ENCODE results near the gene LRRC32. TPM values are rescaled to one million over a fixed set of nuclear protein-coding genes. Genes with fewer than 3 reads are reported as not detected.
A peak's percentile ranks its signal among the peaks of the same experiment; 100 is the strongest.

Gene LRRC32
- total RNA-seq (2014; rRNA removed; shearing (Covaris generic); ENCODE audit: low replicate concordance): not detected in 2 replicates

DNA sequence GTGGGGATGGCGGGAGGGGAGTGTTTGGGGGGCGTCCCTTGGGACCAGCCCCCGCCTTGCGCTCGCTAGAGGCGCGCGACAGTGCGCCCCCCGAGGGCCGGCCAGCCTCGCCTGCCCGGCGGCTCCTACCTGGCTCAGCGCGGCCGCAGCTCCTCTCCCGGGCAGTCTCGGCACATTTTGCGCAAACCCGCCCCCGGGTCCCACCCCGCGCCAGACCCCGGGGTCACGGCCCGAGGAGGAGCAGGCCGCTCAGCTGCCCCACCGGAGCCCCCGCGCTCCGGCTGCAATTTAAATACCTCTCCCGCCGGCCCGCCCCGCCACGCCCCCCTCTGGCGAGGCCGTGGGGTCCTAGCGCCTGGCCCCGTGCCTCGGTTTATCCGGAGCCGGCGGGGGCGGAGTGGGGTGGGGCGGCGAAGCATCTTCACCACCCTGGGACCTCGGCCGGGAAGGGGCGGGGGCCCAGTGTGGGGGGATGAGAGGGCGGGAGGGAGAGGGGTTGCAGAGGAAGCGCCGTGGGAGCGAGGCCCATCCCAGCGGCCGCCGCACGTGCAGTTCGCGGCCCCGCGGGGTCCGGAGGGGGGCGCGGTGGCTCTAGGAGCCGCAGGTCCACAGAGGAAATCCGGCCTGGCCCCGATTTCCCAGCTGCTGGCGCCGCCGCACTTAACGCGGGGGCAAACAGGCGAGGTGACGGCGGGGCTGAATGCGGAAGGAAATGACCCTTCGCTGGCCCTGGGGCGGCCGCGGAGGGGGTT lies at the start of gene LRRC32:
Gene LRRC32, minus strand, starts transcription at position 263 of the 752 bp plus-strand sequence. CDS start 4,793 bp downstream, outside the sequence.
- DNase-seq: no peak
- 0 out of 2 replicates have a peak, but pooled peaks cover 4% of the 10 kb centered on the region for H3K27me3 ChIP-seq
- H3K4me3 ChIP-seq: peak within 1 kb of the TSS; percentile 23; the same call in 1 of the 2 replicates
- H3K9me3 ChIP-seq: no peaks in the 10 kb centered on the region
- no peaks in the 10 kb centered on the region for H3K36me3 ChIP-seq

DNA sequence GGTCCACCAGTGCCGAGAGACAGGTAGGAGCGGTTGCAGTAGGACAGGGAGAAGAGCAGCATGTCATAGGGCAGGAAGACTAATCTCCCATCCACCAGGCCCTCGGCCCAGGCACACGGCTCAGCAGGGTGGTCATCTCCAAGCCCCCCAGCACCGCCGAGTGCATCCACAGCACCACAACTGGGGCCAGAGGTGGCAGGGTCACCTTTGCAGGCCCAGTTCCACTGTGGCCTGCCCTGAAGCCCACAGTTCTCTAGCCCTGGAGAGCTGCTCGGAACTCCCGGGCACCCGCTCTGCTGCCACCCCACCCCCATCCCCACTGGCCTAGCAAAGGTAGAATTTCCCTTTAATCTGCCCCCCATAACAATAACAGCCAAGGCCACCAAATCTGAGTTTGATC lies 49.1 kb upstream of the LRRC32 start:
- no peak overlapping the region for H3K4me3 ChIP-seq
- no peak for DNase-seq
- H3K36me3 ChIP-seq: no peaks in the 10 kb centered on the region
- H3K27me3 ChIP-seq: 0 out of 2 replicates have a peak, but pooled peaks cover 3% of the 10 kb centered on the region
- no peaks in the 10 kb centered on the region for H3K9me3 ChIP-seq

DNA sequence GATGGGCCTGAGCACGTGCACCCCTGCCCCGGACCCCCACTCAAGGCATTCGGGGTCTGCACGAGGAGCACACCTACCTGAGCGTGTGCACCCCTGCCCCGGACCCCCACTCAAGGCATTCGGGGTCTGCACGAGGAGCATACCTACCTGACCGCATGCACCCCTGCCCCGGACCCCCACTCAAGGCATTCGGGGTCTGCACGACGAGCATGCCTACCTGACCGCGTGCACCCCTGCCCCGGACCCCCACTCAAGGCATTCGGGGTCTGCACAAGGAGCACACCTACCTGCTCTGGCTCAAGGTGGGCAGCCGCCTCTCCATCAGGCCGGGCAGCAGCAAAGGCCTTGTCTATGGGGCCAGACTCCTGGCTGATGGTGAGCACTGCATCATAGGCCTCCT lies 48.7 kb upstream of the LRRC32 start:
- H3K36me3 ChIP-seq: no peaks in the 10 kb centered on the region
- 0 out of 2 replicates have a peak, but pooled peaks cover 3% of the 10 kb centered on the region for H3K27me3 ChIP-seq
- no peak overlapping the region for H3K4me3 ChIP-seq
- no peaks in the 10 kb centered on the region for H3K9me3 ChIP-seq
- no peak for DNase-seq

DNA sequence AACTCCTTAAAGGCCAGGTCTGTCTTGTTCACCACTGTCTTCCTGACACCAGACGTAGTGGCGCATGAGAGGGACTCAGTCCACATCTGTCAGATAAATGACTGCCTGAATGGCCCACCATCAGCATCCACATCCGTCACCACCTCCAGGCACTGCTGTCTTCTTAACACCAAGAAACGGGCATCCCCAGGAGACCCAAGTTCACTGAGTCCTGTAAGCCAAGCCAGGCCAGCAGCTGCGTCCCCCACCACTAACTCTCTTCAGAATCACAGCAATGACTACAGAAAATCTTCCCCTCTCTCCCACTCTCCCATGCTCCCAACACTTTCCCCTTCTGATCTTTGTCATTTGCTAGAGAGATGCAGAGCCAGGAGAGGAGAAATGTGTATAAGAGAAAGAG lies 47.3 kb upstream of the LRRC32 start:
- Histone ChIP-seq H3K4me3 (no peak overlapping the region), H3K9me3 (no peaks in the 10 kb centered on the region), H3K36me3 (no peaks in the 10 kb centered on the region), H3K27me3 (no peaks in the 10 kb centered on the region)
- DNase-seq: no peak

DNA sequence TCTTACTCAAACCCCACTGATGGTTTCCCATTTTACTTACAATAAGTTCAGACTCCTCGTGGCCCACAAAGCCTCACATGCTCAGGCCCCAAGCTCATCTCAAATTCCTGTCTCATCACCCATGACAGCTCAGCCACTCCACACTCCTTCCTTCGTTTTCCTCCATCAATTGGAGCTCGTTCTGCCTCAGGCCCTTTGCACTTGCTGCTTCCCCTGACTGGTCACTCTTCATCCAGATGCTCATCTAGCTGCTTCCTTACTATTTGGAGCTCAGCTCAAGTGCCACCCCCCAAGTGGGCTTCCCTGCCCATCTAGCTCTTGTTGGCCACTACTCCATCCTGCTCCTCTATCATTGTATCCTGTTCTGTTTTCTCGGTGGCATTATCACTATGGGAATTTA lies 46.8 kb upstream of the LRRC32 start:
- Histone ChIP-seq H3K27me3 (no peaks in the 10 kb centered on the region), H3K9me3 (no peaks in the 10 kb centered on the region), H3K4me3 (no peak overlapping the region), H3K36me3 (no peaks in the 10 kb centered on the region)
- no peak for DNase-seq

GRCh38 chr11:76716268-76716667 lies 45.7 kb upstream of the LRRC32 start:
- no peaks in the 10 kb centered on the region for H3K27me3 ChIP-seq
- H3K4me3 ChIP-seq: no peak overlapping the region
- no peaks in the 10 kb centered on the region for H3K9me3 ChIP-seq
- no peaks in the 10 kb centered on the region for H3K36me3 ChIP-seq
- no peak for DNase-seq

DNA sequence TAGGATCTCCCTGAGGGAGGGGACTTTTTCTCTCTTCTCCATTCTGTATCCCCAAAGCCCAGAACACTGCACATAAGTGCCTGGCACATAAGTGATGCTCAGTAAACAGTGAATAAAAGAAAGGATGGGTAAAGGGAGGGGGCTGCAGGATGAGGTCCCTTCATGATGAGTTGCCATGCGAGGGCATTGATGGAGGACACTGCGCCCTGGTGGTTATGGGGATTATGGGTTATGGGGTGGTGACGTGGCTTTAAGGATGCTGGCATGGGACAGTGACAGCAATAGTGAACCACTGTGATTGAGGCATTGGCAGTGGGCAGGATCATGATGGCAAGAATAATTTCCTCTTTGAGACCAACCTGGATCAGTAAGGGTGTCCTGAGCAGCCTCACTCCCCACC lies 43.9 kb upstream of the LRRC32 start:
- DNase-seq: no peak

GRCh38 chr11:76713499-76713898 lies 43.0 kb upstream of the LRRC32 start:
- no peaks in the 10 kb centered on the region for H3K9me3 ChIP-seq
- H3K36me3 ChIP-seq: no peaks in the 10 kb centered on the region
- no peaks in the 10 kb centered on the region; the same call in 1 of the 2 replicates for H3K27me3 ChIP-seq
- no peak overlapping the region for H3K4me3 ChIP-seq
- DNase-seq: no peak

More for the DNA sequence above, 43.9 kb upstream of the LRRC32 start:
- no peaks in the 10 kb centered on the region for H3K9me3 ChIP-seq
- H3K27me3 ChIP-seq: no peaks in the 10 kb centered on the region
- no peaks in the 10 kb centered on the region for H3K36me3 ChIP-seq
- no peak overlapping the region for H3K4me3 ChIP-seq

- Histone ChIP-seq H3K9me3 (no peaks in the 10 kb centered on the region), H3K36me3 (no peaks in the 10 kb centered on the region), H3K27me3 (no peaks in the 10 kb centered on the region; the same call in 1 of the 2 replicates), H3K4me3 (no peak overlapping the region)
- no peak for DNase-seq
Measured at GRCh38 chr11:76712125-76712524, 41.6 kb upstream of the LRRC32 start.

GRCh38 chr11:76709756-76710155 lies 39.2 kb upstream of the LRRC32 start:
- H3K4me3 ChIP-seq: no peak overlapping the region
- H3K36me3 ChIP-seq: no peaks in the 10 kb centered on the region
- no peaks in the 10 kb centered on the region; the same call in 1 of the 2 replicates for H3K27me3 ChIP-seq
- H3K9me3 ChIP-seq: no peaks in the 10 kb centered on the region
- DNase-seq: no peak

DNA sequence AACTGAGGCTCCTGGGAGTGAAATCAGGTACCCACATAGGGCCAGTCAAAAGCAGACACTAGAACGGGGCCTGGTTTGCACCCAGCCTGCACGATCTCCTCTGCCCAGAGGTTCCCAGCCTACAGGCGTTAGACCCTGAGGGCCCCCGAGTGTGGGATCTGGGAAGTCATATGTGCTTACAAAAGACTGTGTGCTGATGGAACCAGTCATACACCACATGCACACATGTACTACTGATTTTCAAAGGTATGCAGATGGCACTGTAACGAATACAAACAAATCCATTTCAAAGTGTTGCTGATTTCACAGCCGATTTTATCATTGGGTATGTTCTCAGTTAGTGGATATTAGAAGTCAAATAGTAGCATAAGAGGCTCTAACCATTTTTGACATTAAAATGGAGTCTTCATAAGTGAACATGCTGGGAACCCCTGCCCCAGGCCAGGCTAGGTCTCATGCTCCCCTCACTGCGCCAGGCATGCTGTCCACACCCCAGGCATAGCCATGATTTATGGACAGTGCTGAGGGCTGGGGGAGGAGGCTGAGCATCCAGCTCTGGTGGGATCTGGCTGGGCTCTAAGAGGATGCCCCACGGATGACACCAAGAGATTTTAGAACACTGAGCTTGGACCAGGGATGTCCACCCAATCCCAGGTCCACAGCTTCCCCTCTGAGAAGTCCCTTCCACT lies 38.6 kb upstream of the LRRC32 start:
- no peak for DNase-seq
- Histone ChIP-seq H3K27me3 (no peaks in the 10 kb centered on the region; the same call in 1 of the 2 replicates), H3K4me3 (no peak overlapping the region), H3K9me3 (no peaks in the 10 kb centered on the region), H3K36me3 (no peaks in the 10 kb centered on the region)

GRCh38 chr11:76707293-76707825 lies 36.8 kb upstream of the LRRC32 start:
- DNase-seq: no peak
- no peaks in the 10 kb centered on the region for H3K9me3 ChIP-seq
- H3K4me3 ChIP-seq: no peak overlapping the region
- H3K27me3 ChIP-seq: no peaks in the 10 kb centered on the region; the same call in 1 of the 2 replicates
- H3K36me3 ChIP-seq: no peaks in the 10 kb centered on the region

DNA sequence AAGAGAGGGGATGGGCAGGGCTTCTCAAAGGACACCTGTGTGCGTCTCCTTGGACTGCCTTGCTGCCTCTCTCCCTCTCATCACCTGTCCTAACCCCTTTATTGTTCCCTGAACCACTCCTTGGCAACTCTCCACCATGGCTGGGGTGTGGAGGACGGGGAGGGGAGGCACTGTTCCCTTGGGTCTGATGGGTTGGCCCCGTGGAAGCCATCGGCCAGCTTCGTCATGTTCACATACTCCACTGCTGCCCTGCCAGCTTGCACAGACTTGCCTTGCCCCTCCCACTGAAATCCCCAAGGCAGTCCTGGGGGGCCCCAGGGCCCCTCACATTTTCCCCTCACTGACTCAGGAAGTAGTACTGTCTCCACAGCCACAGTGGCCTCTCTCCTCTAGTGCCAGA lies 36.1 kb upstream of the LRRC32 start:
- DNase-seq: no peak
- H3K27me3 ChIP-seq: no peaks in the 10 kb centered on the region; the same call in 1 of the 2 replicates
- no peaks in the 10 kb centered on the region for H3K36me3 ChIP-seq
- no peaks in the 10 kb centered on the region for H3K9me3 ChIP-seq
- no peak overlapping the region for H3K4me3 ChIP-seq

GRCh38 chr11:76705826-76706225 lies 35.3 kb upstream of the LRRC32 start:
- no peak for DNase-seq
- no peaks in the 10 kb centered on the region for H3K36me3 ChIP-seq

GRCh38 chr11:76704171-76704948 lies 33.8 kb upstream of the LRRC32 start:
- no peak for DNase-seq
- Histone ChIP-seq H3K9me3 (no peaks in the 10 kb centered on the region), H3K4me3 (no peak overlapping the region), H3K27me3 (no peaks in the 10 kb centered on the region; the same call in 1 of the 2 replicates), H3K36me3 (no peaks in the 10 kb centered on the region)

More at GRCh38 chr11:76705826-76706225, 35.3 kb upstream of the LRRC32 start:
- H3K9me3 ChIP-seq: no peaks in the 10 kb centered on the region
- no peak overlapping the region for H3K4me3 ChIP-seq
- no peaks in the 10 kb centered on the region; the same call in 1 of the 2 replicates for H3K27me3 ChIP-seq

GRCh38 chr11:76703707-76704106 lies 33.2 kb upstream of the LRRC32 start:
- DNase-seq: no peak
- no peaks in the 10 kb centered on the region for H3K9me3 ChIP-seq
- no peak overlapping the region for H3K4me3 ChIP-seq
- no peaks in the 10 kb centered on the region for H3K36me3 ChIP-seq
- no peaks in the 10 kb centered on the region; the same call in 1 of the 2 replicates for H3K27me3 ChIP-seq

Measured in MG63 (cell line).